ENCODE measurements around the gene SFXN2. TPM values are rescaled to one million over a fixed set of nuclear protein-coding genes. Genes with fewer than 3 reads are reported as not detected.

SFXN2 gene
- total RNA-seq, 5 donors from 2014 or later (not counting 1 experiment from before 2014, with no cell fraction given), result 9.2 to 32.6 (median 22.6) TPM

- Mint-ChIP-seq H3K27ac (no peak overlapping the region), H3K9me3 (peaks cover 0 to 4% (median 0%) of the 10 kb centered on the region in 3 donors), H3K4me3 (no peak overlapping the region), H3K27me3 (no peaks in the 10 kb centered on the region), H3K36me3 (peaks cover 22% of the 10 kb centered on the region), H3K4me1 (peaks cover 30 to 42% (median 34%) of the 10 kb centered on the region in 3 donors)
- no peak for DNase-seq
- CTCF ChIA-PET, result interaction anchor here (0.6 to 0.7 kb wide), 4 partner anchors 51 to 690 kb away, joined by 3 read pairs; no protein-coding TSS in a partner anchor
- Histone ChIP-seq H3K9me3 (no peaks in the 10 kb centered on the region), H3K27me3 (replicated peaks in 1 of 2; ENCODE audit: control insufficient read depth in 2 of 2, extremely low read depth in 1 of 2, insufficient read depth in 2 of 2, low read length in 1 of 2) (no peaks in the 10 kb centered on the region), H3K4me1 (ENCODE audit: control insufficient read depth in 1 of 2, extremely low read depth in 1 of 2, insufficient read depth in 2 of 2, low read length in 2 of 2) (peaks cover 8 to 9% of the 10 kb centered on the region in 2 experiments), H3K4me3 (ENCODE audit: control insufficient read depth in 1 of 2, extremely low read depth in 1 of 2, low read length in 1 of 2) (no peak overlapping the region), H3K27ac (ENCODE audit: low read length) (no peak overlapping the region), H3K36me3 (ENCODE audit: control insufficient read depth in 2 of 2, extremely low read depth in 1 of 2, insufficient read depth in 1 of 2, low read length in 1 of 2) (peaks cover 3 to 9% of the 10 kb centered on the region in 2 donors)
- POLR2A ChIA-PET, result interaction anchor here (0.6 to 0.8 kb wide), 3 partner anchors 13 to 500 kb away, joined by 3 to 4 read pairs (median 3); no protein-coding TSS in a partner anchor
- no peak for ATAC-seq (replicated peaks in 1 of 4)
- 100% methylated on average over 1 of the region's 3 CpGs for WGBS (ENCODE audit: insufficient coverage)
Observed at GRCh38 chr10:102720337-102720736, 5.9 kb downstream of the SFXN2 start.

DNA sequence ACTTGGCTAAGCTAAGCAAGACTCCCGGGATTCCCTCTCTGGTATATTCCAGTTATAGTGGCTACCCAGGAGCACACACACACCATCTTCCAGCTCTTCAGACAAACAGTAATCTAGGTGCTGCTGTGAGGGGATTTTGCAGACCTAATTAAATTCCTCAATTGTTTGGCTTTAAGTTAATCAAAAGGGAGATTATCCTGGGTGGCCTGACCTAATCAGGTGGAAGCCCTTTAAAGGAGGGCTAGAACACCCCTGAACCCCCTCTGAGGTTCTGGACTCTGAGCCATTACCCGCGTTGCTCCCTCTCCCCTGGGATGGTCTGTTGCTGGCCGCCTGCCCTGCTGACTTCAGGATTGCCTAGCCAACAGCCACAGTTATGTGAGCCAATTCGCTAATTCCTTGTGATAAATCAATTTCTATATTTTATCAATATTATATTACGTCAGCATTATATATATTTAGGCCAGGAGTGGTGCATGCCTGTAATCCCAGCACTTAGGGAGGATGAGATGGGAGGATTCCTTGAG is 6.4 kb downstream of the SFXN2 start:
- Mint-ChIP-seq H3K27ac (no peak overlapping the region), H3K4me3 (no peak overlapping the region), H3K27me3 (no peaks in the 10 kb centered on the region), H3K36me3 (peaks cover 22% of the 10 kb centered on the region), H3K4me1 (peaks cover 28 to 40% (median 31%) of the 10 kb centered on the region in 3 donors), H3K9me3 (peaks cover 0 to 4% (median 0%) of the 10 kb centered on the region in 3 donors)
- DNase-seq (no peak), ATAC-seq (replicated peaks in 1 of 4) (no peak)
- Histone ChIP-seq H3K27me3 (replicated peaks in 1 of 2; ENCODE audit: control insufficient read depth in 2 of 2, extremely low read depth in 1 of 2, insufficient read depth in 2 of 2, low read length in 1 of 2) (no peaks in the 10 kb centered on the region), H3K4me1 (ENCODE audit: control insufficient read depth in 1 of 2, extremely low read depth in 1 of 2, insufficient read depth in 2 of 2, low read length in 2 of 2) (peaks cover 5 to 9% of the 10 kb centered on the region in 2 experiments), H3K27ac (ENCODE audit: low read length) (no peak overlapping the region), H3K9me3 (no peaks in the 10 kb centered on the region), H3K36me3 (ENCODE audit: control insufficient read depth in 2 of 2, extremely low read depth in 1 of 2, insufficient read depth in 1 of 2, low read length in 1 of 2) (peaks cover 3 to 9% of the 10 kb centered on the region in 2 donors), H3K4me3 (ENCODE audit: control insufficient read depth in 1 of 2, extremely low read depth in 1 of 2, low read length in 1 of 2) (no peak overlapping the region)
- WGBS (ENCODE audit: insufficient coverage), result no CpG with 5 or more reads among the region's 6 CpGs
- POLR2A ChIA-PET, result interaction anchor here (0.6 to 1.0 kb wide), 4 partner anchors 14 to 501 kb away, joined by 3 to 4 read pairs (median 3); no protein-coding TSS in a partner anchor
- CTCF ChIA-PET, result interaction anchor here (0.6 to 1.1 kb wide), 5 partner anchors 13 to 881 kb away, joined by 3 to 6 read pairs (median 3); no protein-coding TSS in a partner anchor

- H3K4me3 Mint-ChIP-seq, result no peak overlapping the region
- peaks cover 0 to 4% (median 0%) of the 10 kb centered on the region in 3 donors for H3K9me3 Mint-ChIP-seq
- Histone ChIP-seq H3K4me3 (ENCODE audit: control insufficient read depth in 1 of 2, extremely low read depth in 1 of 2, low read length in 1 of 2) (no peak overlapping the region), H3K27me3 (replicated peaks in 1 of 2; ENCODE audit: control insufficient read depth in 2 of 2, extremely low read depth in 1 of 2, insufficient read depth in 2 of 2, low read length in 1 of 2) (no peaks in the 10 kb centered on the region), H3K4me1 (ENCODE audit: control insufficient read depth in 1 of 2, extremely low read depth in 1 of 2, insufficient read depth in 2 of 2, low read length in 2 of 2) (peaks cover 5 to 7% of the 10 kb centered on the region in 2 experiments), H3K36me3 (ENCODE audit: control insufficient read depth in 2 of 2, extremely low read depth in 1 of 2, insufficient read depth in 1 of 2, low read length in 1 of 2) (peaks cover 12 to 17% of the 10 kb centered on the region in 2 donors), H3K9me3 (no peaks in the 10 kb centered on the region), H3K27ac (ENCODE audit: low read length) (no peak overlapping the region)
- 75% methylated on average over 4 of the region's 4 CpGs for WGBS (ENCODE audit: insufficient coverage)
- H3K27ac Mint-ChIP-seq, result no peak overlapping the region
- DNase-seq (no peak), ATAC-seq (replicated peaks in 1 of 4) (no peak)
- peaks cover 29% of the 10 kb centered on the region for H3K36me3 Mint-ChIP-seq
- ChIA-PET POLR2A (no interaction called here), CTCF (interaction anchor here in 1 of 2 donors (1.1 kb wide), 1 partner anchor 14 kb away, joined by 4 read pairs; no protein-coding TSS in a partner anchor)
- peaks cover 19 to 32% (median 23%) of the 10 kb centered on the region in 3 donors for H3K4me1 Mint-ChIP-seq
- H3K27me3 Mint-ChIP-seq, result no peaks in the 10 kb centered on the region
Observed at GRCh38 chr10:102721954-102722353, 7.5 kb downstream of the SFXN2 start.

DNA sequence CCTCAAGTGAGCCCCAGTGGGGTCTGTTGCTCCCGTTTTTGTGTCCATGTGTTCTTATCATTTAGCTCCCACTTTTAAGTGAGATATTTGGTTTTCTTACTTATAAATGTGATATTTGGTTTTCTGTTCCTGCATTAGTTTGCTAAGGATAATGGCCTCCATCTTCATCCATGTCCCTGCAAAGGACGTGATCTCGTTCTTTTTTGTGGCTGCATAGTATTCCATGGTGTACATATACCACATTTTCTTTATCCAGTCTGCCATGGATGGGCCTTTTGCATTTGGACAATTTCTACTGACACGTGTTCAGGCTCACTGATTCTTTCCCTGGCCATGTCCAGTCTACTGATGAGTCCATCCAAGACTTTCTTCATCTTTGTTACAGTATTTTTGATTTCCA is 9.6 kb downstream of the SFXN2 start:
- CTCF ChIA-PET, result no interaction called here
- no peak for ATAC-seq (replicated peaks in 1 of 4)

DNA sequence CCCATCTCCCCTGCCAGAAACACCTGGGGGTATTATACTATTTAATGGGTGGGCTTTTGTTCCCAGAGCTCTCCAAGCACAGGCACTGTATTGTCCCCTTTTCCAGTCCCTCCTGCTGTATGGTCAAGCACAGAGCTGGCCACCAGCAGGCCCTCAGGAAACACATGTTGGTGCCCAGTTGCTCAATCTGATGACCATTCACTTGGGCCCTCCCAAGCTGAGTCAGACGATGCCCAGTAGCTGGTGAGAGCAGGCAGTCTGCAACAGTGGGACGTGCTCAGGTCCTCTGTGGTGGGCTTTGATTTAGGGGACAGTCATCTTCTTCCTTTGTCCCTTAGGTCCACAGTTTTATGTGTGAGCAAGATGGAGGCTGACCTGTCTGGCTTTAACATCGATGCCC is 11.8 kb downstream of the SFXN2 start:
- Mint-ChIP-seq H3K27me3 (no peaks in the 10 kb centered on the region), H3K4me1 (peaks cover 4 to 17% (median 10%) of the 10 kb centered on the region in 3 donors), H3K9me3 (peaks cover 0 to 4% (median 0%) of the 10 kb centered on the region in 3 donors), H3K27ac (no peak overlapping the region), H3K4me3 (no peak overlapping the region), H3K36me3 (peaks cover 26% of the 10 kb centered on the region)
- Histone ChIP-seq H3K27ac (ENCODE audit: low read length) (no peak overlapping the region), H3K27me3 (replicated peaks in 1 of 2; ENCODE audit: control insufficient read depth in 2 of 2, extremely low read depth in 1 of 2, insufficient read depth in 2 of 2, low read length in 1 of 2) (no peaks in the 10 kb centered on the region), H3K9me3 (no peaks in the 10 kb centered on the region), H3K4me3 (ENCODE audit: control insufficient read depth in 1 of 2, extremely low read depth in 1 of 2, low read length in 1 of 2) (no peak overlapping the region), H3K36me3 (ENCODE audit: control insufficient read depth in 2 of 2, extremely low read depth in 1 of 2, insufficient read depth in 1 of 2, low read length in 1 of 2) (peaks cover 20 to 42% of the 10 kb centered on the region in 2 donors), H3K4me1 (ENCODE audit: control insufficient read depth in 1 of 2, extremely low read depth in 1 of 2, insufficient read depth in 2 of 2, low read length in 2 of 2) (peaks cover 2 to 8% of the 10 kb centered on the region in 2 experiments)
- CTCF ChIA-PET, result no interaction called here
- POLR2A ChIA-PET, result no interaction called here
- DNase-seq (no peak), ATAC-seq (replicated peaks in 1 of 4) (no peak)
- 87% methylated on average over 3 of the region's 3 CpGs for WGBS (ENCODE audit: insufficient coverage)

More for the DNA sequence above, 9.6 kb downstream of the SFXN2 start:
- no peak for DNase-seq
- peaks cover 27% of the 10 kb centered on the region for H3K36me3 Mint-ChIP-seq
- POLR2A ChIA-PET, result interaction anchor here in 1 of 2 donors (0.6 kb wide), 1 partner anchor 78 kb away, joined by 4 read pairs; no protein-coding TSS in a partner anchor
- H3K4me1 ChIP-seq (ENCODE audit: control insufficient read depth in 1 of 2, extremely low read depth in 1 of 2, insufficient read depth in 2 of 2, low read length in 2 of 2), result peaks cover 2 to 3% of the 10 kb centered on the region in 2 experiments
- H3K36me3 ChIP-seq (ENCODE audit: control insufficient read depth in 2 of 2, extremely low read depth in 1 of 2, insufficient read depth in 1 of 2, low read length in 1 of 2), result peaks cover 20 to 29% of the 10 kb centered on the region in 2 donors
- no peaks in the 10 kb centered on the region for H3K9me3 ChIP-seq
- H3K4me3 ChIP-seq (ENCODE audit: control insufficient read depth in 1 of 2, extremely low read depth in 1 of 2, low read length in 1 of 2), result no peak overlapping the region
- H3K27ac Mint-ChIP-seq, result no peak overlapping the region
- 100% methylated on average over 3 of the region's 4 CpGs for WGBS (ENCODE audit: insufficient coverage)
- peaks cover 0 to 4% (median 0%) of the 10 kb centered on the region in 3 donors for H3K9me3 Mint-ChIP-seq
- no peaks in the 10 kb centered on the region for H3K27me3 Mint-ChIP-seq
- no peak overlapping the region for H3K4me3 Mint-ChIP-seq
- H3K27ac ChIP-seq (ENCODE audit: low read length), result no peak overlapping the region
- H3K4me1 Mint-ChIP-seq, result peaks cover 10 to 22% (median 16%) of the 10 kb centered on the region in 3 donors
- H3K27me3 ChIP-seq (replicated peaks in 1 of 2; ENCODE audit: control insufficient read depth in 2 of 2, extremely low read depth in 1 of 2, insufficient read depth in 2 of 2, low read length in 1 of 2), result no peaks in the 10 kb centered on the region

DNA sequence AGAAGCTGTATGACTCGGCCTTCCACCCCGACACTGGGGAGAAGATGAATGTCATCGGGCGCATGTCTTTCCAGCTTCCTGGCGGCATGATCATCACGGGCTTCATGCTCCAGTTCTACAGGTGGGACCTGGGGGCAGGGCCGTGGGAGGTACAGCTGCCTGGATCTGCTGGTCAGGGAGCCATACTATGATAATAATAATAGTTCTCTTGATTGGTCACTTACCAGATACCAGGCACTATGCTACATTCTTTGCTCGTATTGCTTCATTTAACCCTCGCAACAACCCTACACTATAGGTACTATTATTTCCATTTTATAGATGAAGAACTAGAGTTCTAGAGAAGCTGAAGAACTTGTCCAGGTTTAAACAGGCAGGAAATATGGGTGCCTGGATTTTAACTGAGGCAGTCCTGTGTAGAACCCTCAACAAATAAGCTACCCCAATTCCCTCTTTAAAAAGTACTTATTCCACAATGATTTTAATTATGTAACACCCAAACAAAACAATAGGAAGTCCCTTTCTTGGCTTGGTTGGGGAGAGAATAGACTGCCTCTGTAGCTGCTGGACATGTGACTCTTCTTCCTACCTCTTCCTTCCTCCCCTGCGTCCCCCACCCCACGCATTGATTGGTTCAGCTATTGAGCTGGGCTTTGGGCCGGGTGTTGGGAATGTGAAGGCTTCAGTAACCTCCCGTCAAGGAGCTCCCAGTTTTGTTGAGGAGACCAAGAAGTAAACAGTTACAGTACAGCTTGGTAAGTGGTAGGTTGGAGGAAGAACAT is 12.8 kb downstream of the SFXN2 start:
- no peak overlapping the region for H3K4me3 Mint-ChIP-seq
- H3K36me3 ChIP-seq (ENCODE audit: control insufficient read depth in 2 of 2, extremely low read depth in 1 of 2, insufficient read depth in 1 of 2, low read length in 1 of 2), result peaks cover 20 to 51% of the 10 kb centered on the region in 2 donors
- DNase-seq (no peak), ATAC-seq (replicated peaks in 1 of 4) (no peak)
- H3K9me3 Mint-ChIP-seq, result peaks cover 0 to 4% (median 0%) of the 10 kb centered on the region in 3 donors
- H3K4me1 Mint-ChIP-seq, result peaks cover 4 to 12% (median 5%) of the 10 kb centered on the region in 3 donors
- no peaks in the 10 kb centered on the region for H3K27me3 ChIP-seq (replicated peaks in 1 of 2; ENCODE audit: control insufficient read depth in 2 of 2, extremely low read depth in 1 of 2, insufficient read depth in 2 of 2, low read length in 1 of 2)
- no peaks in the 10 kb centered on the region for H3K27me3 Mint-ChIP-seq
- H3K36me3 Mint-ChIP-seq, result peaks cover 31% of the 10 kb centered on the region
- no peak overlapping the region for H3K27ac ChIP-seq (ENCODE audit: low read length)
- no peak overlapping the region for H3K27ac Mint-ChIP-seq
- H3K9me3 ChIP-seq, result no peaks in the 10 kb centered on the region
- CTCF ChIA-PET, result interaction anchor here (0.5 to 0.6 kb wide), 3 partner anchors 15 to 56 kb away, joined by 3 to 5 read pairs (median 3); no protein-coding TSS in a partner anchor
- peaks cover 0 to 8% of the 10 kb centered on the region in 2 experiments for H3K4me1 ChIP-seq (ENCODE audit: control insufficient read depth in 1 of 2, extremely low read depth in 1 of 2, insufficient read depth in 2 of 2, low read length in 2 of 2)
- POLR2A ChIA-PET, result interaction anchor here in 1 of 2 donors (0.6 kb wide), 1 partner anchor 54 kb away, joined by 3 read pairs; no protein-coding TSS in a partner anchor
- no peak overlapping the region for H3K4me3 ChIP-seq (ENCODE audit: control insufficient read depth in 1 of 2, extremely low read depth in 1 of 2, low read length in 1 of 2)
- 94% methylated on average over 8 of the region's 13 CpGs for WGBS (ENCODE audit: insufficient coverage)

Measured in T-cell (primary cell).